ENCODE results near the gene RBP4.
A peak's percentile ranks its signal among the peaks of the same experiment; 100 is the strongest.

RBP4 gene

DNA sequence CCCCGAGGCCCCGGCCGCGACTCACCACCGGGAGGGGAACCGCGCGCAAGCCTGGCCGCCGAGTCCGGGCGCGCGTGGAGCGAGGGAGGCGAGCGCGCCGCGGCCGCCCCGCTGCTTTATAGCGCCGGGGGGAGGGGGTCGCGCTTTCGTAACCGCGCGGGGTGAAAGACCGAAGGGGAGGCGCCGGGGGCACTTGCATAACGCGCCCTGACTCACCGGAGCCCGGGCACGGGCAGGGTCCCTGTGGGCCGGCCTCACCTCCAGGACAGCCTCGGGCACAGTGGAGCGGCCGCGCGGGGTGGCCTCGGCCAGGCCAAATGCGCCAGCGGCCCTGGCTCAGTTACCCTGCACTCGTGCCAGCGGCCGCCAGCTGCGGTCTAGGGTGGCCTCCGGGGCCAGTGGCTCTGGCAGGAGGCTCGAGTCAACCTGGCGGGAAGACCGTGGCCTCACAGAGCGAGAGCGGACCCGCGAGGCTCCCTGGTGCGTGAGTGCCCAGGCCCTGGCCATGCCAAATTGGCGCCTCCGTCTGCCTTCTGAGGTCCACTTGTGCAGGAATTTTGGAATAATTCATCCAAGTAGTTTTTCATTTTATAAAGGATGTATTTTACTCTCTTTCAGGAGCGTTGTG lies at the start of gene RBP4:
TSS of gene RBP4 (minus strand) at position 90 of the 628 bp plus-strand sequence. CDS start 207 bp downstream, outside the sequence.
- no peak for DNase-seq

DNA sequence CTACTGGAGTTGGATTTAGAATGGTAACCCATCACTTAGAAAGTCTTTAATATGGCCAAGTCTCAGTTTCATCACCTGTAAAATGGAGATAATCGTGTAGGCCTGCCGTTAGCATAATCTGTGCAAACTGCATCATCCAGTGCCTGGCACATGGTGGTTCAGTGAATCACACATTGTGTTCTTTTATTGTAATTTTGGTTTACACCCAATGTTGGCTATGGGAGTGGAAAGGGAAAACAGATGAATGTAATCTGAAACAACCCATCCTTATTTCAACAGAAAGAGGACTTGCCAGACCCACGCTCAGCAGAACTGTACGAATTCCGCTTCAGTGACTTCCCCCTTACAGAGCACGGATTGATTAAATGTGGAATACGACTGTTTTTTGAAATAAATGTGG lies 38.8 kb upstream of the RBP4 start:
- DNase-seq, result no peak

DNA sequence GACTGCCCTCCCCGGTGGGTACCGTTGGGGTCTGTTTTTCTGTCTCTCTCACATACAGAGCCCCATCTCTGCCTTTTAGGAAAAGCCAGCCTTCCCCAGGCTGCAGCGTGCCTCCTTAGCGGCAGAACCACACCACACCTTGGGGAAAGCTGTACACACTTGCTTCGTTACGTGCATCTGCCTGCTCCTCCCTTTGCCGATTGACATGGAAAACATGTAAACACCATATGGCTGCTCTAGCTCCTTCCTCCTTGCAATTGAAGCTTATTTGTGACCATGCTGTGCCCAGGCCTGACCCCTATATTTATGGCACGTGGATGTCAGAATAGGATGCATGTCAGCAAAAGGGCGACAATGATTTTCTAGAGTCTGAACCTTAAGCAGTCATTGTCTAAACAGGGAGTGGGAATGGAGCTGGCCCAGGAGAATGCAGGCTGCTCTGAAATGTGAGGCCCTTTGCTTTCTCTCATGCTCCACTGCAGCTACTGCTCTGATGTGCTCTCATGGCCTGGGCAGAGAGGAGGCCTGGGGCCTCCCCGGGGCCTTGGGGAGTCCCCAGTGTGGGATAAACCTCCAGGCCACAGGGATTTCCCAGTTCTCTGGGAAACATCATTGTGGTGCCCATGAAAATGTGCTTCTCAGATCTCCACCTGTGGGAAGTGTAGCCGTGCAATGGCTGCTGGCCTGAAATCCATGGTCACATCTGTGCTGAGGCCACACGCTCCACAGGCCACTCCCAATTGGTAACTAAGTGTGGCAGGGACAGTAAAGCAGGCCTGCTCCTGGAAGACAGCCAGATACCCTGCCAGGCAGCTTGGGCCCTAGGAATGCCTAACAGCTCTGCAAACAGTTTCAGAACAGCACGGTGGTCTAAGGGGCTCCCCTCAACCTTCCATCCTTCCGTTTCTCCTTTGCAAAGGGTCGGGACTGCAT lies 29.9 kb upstream of the RBP4 start:
- DNase-seq, result no peak

DNA sequence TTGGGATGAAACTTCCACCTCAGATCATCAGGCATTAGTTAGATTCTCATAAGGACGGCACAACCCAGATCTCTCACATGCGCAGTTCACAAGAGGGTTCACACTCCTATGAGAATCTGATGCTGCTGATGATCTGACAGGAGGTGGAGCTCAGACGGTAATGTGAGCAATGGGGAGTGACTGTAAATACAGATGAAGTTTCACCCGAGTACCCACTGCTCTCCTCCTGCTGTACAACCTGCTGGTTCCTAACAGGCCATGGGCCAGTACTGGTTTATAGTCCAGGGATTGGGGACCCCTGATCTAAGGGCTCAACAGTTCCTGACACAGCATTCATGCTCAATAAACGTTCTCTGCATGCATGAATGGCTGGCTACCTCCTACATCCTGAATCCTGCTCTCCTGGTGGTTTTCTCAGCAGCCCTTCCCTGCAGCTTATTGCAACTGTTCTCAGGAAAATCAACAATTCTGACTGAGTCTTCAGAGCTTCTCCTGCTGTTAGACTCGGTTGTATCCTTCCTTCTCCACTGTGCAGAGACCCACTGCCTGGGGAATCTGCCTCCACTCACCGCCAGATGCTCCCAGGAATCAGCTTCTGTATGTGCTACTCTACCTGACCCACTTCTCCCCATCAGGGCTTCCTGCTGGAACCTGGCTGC lies 28.7 kb upstream of the RBP4 start:
- no peak for DNase-seq

DNA sequence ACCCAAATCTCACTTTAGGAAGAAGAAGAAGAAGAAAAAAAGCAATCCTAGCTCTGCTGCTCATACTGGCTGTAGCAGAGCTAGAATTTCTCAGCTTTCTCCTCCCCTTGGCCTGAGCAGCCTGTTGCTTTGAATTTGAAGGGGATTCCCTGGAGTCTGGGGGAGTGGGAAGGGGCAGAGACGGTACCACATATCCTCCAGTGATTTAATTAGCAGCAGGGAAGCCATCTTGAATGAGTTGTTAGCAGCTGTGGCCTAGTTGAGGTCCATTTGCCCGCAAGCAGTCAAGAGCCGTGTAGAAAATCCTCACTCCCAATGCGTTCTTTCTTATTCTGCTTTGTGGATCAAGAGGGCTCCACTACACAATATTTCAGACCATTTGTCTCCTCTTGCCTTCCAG lies 27.8 kb upstream of the RBP4 start:
- no peak for DNase-seq

DNA sequence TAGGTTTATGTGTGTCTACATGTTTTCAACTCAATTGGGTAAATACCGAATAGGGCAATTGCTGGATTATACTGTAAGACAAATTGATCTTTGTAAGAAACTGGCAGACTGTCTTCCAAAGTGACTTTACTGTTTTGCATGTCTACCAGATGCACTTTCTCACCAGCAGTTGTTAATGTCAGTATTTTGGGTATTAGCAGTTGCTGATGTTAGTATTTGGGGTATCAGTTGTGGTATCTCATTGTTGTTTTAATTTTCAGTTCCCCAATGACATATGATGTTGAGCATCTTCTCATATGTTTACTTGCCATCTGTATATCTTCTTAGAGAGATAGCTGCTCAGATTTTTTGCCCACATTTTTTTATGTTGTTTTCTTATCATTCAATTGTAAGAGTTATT lies 21.9 kb upstream of the RBP4 start:
- no peak for DNase-seq

DNA sequence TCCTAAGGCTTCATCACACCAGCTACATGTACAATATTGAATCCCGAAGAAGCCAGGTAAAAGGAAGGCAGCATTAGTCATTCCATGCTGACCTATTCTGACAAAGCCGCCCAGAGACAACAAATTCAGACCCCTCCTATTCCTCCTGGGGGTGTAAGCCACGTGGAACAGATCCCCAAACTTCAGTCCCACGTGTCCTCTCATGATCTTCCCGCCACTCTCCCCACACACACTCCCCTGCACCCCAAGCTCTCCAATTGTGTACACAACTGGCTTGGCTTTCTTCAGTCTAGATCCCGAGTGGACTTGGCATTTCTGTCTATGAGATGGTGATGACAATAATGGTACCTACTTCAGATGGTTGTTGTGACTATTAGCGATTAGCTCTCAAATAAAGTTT lies 19.9 kb upstream of the RBP4 start:
- no peak for DNase-seq

DNA sequence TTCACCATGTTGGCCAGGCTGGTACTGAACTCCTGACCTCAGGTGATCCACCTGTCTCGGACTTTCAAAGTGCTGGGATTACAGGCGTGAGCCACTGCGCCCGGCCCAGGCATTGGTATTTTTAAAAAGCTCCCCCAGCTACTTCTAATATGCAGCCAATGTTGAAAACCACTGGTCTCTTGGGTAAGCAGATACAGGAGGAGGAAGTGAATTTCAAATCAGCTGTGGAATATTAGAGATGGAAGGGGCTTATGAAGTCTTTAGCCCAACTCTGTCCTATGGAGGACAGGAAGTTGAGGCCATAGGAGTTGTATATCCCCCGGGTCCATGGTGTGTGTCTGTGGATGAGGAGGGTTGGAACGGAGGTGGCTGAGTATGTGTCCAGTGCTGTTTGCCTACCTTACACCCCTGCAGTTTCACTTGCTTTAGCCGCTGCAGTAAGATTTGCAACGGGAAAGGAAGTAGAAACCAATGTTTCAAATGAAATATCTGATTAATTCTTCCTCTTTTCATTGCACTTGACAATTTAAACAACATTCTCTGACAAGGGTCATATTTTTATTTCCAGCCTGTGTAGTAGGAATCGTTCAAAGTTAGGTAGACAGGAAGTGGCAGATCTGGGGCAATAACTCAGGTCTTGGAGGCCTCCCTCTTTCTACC lies 14.7 kb upstream of the RBP4 start:
- no peak for DNase-seq

DNA sequence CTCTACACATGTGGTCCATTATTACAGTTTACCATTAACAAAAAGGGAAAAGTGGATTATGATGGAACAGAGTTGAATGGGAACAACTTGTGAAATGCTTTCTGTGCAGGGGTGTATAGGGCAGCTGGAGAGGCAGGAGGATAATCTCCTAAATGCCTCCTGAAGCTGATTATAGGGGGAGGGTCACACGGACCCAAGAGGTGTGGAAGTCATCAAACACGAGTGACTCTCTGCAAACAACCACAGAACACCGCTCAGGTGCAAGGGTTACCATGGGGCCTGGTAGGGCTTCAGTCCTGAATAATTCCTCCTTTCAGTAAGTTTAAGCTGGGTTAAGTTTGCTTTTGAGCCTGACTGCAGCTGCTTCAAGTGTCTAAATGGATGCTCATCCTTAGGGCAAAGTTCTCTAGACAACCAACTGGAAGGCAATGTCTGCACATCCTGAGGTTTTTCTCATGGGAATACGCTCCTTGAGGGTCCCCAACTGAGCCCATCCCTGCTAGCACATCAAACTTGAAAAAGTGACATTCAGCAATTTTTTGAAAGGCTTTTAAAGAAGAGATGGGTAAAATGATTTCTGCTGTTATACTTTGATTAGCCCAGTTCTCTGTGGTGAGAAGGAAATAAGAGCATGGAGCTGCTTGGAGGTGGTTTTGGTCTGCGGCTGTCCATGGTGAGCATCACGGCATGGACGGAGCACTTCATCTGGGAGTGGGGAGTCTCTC lies 13.2 kb upstream of the RBP4 start:
- DNase-seq, result no peak

DNA sequence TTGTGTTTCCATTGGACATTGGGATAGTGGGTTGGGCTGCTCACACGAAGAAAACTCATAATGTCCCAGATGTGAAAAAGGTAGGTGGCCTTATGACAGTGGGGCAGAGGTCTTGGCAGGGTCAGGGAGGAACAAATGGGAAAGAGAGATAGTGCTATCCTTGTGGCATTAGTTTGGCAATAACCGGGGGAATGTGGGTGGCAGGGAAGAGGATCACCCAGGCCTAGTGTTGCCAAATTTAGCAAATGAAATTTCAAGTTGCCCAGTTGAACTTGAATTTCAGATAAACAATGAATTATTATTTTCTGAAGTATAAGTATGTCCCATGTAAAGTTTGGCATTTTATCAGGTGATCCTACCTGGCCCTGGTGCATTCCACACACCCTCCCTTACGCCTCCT lies 12.1 kb upstream of the RBP4 start:
- DNase-seq, result no peak

DNA sequence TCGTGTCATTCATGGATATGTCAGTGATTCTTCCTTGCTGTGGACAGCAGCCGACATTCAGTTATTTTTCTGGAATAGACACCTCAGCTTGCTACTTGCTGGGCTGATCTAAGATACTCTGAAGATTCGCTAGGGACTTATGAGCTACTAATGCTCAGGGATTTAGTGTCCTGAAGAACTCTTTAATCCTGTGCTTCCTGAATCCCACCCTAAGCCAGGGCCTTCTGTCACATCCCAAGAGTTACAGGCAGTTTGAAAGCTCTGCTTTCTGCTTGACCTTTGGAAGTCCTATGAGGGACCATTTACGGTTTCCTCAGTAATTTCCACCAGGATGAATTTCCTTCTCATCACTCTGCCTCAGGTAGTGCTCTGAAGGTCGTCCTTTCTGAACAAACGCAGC lies 11.3 kb upstream of the RBP4 start, which contains the start of gene PDE6C:
TSS of gene PDE6C (plus strand) at position 227 of the 400 bp plus-strand sequence. CDS start 189 bp downstream, outside the sequence.
- no peak for DNase-seq

DNA sequence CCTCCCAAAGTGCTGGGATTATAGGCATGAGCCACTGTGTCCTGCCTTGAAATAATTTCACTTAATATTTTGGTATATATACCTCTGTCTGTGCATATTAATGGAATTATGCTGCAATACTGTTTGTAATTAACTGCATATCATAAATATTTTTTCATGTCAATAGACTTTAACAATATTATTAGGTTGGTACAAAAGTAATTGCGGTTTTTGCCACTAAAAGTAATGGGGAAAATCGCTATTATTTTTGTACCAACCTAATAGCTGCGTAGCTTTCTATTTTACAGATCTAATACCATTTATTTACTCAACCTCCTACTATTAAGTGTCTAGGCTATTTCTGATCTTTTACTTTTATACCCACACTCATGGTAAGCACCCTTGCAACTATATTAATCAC lies 7.4 kb upstream of the RBP4 start:
- DNase-seq, result no peak

DNA sequence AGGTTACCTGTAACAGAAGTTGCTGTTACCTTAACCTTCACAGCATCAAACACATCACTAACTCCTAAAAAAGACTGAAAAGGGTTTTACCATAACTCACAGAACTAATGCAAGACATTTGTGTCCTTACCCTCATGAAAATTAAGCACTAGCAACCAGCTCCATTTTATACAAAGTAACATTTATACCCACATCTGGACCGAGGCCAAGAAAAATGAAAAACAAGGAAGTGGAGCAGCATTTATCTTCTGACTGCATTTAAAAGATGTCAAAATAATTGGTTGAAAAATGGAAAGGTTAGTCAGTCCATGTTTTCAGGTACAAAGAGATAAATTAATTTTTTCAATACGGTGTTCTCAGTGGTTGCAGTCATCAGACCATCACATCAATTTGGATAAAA lies 3.1 kb upstream of the RBP4 start:
- no peak for DNase-seq

DNA sequence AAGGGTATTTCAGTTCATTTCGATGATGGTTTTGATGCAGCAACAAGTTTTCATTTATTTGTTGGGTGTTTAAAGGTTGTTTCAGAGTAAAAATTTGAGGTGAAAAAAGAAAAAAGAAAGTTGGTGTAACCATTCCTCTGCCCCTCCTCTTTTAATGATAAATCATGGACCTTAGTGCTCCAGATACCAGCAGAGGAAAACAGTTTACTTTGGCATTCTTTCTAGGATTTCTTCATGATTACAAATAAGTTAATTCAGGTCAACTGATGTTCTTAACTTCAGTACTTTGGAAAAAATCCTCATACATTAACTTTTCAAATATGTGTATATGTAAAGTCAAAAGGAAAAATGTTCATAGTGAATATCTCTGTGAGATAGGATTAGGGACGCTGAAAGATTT lies 2.0 kb upstream of the RBP4 start:
- DNase-seq, result no peak

DNA sequence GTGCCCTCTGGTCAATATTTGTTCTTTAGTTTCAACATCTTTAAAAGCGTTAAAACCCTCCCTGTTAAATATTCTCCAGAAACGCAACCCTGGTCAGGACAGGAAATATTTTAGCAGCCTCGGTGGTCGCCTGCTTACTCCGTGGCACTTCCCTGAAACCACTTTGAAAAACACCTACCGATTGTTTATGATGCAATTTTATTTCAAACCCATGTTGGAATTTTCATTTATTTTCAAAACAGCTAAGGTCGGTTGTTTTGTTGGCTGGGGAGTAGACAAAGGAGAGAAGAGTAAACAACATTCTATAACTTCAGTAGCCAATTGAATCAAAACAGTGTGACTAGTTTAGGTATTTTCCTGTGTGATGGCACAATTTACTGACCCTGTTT lies 733 bp upstream of the RBP4 start:
- no peak for DNase-seq

DNA sequence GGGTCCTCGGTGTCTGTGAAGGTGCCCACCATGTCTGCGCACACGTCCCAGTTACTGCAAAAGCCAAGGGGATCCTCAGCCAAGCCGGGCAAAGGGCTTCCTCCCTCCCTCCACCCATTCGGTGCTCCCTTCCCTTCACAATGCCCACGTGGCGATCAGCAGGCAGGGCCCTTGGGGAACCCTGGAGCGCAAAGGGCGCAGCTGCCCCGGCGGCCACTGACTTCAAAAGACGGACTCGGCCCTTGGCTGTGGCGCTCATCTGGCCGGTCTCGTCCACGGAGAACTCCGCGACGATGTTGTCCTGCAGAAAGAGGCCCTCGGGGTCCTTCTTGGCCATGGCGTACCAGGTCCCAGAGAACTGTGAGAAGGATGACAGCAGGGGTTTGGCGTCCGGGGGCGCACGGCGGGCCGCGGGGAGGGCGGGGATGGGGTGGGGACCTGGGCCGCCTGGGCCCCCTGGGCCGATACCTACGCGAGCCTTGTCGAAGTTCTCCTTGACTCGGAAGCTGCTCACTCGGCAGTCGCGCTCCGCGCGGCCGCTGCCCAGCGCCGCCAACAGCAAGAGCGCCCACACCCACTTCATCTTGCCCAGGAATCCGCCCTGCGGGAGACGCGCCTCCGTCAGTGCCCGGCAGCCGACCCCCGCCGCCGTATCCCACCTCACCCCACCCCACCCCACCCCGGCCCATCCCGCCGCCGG lies 439 bp downstream of the RBP4 start:
- no peak for DNase-seq

DNA sequence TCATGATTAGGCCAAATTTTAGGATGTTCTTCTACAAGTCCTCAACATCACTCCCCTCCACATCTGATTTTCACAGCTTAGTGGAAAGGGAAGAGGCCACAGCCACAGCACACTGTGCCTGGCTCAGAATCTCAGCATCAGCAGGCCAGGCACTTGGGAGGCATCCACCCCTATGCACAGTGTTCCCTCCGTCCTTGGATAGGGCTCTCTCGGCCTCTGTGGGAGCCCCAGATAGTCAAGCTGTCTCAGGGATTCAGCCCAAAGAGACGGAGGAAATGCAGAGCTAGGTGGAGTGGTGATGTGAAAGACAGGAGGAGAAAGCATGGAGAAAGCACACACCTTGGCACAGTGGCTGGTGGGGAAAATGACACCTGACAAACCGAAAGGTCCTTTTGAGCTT lies 1.3 kb downstream of the RBP4 start:
- no peak for DNase-seq

DNA sequence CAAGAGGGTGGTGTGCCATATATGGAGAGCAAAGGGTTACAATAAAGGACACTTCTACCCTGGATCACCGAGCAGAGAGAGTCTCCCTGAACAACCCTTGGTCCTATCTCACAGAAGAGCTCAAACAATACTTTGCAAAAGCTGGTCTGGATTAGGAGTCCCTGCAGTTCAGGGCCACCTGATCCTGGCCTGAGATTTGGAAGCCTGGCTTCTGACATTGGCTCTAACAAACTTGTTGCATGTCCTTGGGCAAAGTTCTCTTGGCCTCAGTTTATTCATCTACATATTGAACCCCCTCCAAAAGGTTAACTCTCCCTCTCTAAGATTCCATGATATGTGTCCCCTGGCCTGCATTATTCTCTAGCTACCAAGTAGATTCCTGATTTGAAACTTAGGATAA lies 1.7 kb downstream of the RBP4 start:
- no peak for DNase-seq

DNA sequence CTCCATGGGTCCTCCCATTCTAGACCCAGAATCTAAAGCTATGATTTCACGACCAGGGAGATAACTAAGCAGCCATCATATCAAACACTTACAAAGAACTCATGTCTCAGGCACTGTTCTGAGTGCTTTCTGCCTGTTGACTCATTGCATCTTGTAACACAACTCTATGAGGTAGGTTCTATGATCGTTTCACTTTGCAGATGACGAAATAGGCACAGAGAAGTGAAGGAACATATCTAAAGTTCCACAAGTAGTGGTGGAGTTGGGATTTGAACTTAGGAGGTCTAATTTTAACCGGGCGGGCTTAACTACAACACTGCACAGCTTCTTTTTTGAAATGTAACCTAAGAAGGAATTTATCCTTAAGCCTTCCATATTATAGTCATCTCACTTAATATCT lies 2.9 kb downstream of the RBP4 start:
- DNase-seq, result peak; percentile 8

DNA sequence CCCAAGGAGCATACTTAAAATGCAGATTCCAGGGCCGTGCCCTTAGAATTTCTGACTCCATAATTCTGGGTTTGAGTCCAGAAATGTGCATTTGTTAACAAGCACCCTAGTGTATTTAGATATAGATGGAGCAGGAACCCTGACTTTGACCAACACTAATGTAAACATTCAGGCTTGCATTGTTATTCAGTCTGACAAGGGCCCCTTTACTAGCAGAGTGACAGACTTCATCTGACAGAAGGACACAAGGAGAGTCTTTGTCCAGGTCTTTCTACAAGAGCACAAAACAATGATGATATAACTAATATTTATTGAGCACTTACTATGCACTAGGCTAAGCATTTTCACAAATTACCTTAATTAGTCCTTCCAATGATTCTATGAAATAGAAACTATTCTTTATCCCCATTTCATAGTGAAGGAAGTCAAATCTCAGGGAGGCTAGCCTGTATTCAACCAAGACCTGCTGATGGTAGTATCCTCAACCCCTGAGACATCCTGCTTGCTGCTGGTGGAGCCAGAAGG lies 3.9 kb downstream of the RBP4 start:
- no peak for DNase-seq

DNA sequence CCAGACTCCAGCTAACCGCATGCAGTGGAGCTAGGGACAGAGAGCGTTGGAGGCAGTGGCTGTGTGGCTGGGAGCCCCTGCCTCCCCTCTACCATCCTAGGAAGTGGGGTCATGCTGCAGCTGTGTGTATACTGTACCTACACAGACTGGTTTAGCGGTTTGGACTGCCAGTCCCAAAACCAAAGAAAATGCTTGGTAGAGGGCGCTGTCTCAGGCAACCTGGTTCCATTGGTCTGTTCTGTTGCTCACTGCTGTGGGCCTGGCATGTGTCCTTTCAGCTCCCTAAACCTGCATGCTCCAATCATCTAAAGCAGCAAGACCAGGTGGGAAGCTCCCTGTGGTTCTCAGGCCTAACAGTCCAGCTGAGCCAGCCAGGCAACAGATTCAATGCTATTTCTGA lies 4.5 kb downstream of the RBP4 start:
- no peak for DNase-seq
